ENCODE data around the gene GBF1. TPM values are rescaled to one million over a fixed set of nuclear protein-coding genes. Genes with fewer than 3 reads are reported as not detected.

GBF1 gene
- total and polyA plus RNA-seq, 2 experiments from 2014 or later: 43.1 to 55.4 TPM

DNA sequence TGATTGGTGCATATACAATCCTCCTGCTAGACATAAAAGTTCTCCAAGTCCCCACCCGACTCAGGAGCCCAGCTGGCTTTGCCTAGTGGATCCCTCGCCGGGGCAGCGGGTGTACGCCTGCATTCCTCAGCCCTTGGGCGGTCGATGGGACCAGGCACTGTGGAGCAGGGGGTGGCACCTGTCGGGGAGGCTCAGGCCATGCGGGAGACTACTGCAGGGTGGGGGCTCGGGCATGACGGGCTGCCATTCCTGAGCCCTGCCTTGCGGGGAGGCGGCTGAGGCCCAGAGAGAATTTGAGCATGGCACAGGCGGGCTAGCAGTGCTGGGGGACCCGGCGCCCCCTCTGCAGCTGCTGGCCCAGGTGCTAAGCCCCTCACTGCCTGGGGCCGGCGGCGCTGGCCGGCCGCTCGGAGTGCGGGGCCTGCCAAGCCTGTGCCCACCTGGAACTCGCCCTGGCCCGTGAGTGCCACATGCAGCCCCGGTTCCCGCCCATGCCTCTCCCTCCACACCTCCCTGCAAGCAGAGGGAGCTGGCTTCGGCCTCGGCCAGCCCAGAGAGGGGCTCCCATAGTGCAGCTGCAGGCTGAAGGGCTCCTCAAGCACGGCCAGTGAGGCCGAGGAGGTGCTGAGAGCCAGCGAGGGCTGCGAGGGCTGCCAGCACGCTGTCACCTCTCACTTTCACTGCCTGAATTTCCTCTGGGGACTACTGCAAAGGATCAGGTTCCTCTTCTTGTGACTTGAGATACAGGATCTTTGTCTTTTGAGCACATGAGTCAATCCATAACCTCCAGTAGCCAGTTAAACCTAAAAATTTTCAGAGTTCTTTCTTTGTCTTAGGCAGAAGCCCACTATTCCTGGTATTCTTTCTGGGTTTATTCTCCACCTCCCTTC is 44.3 kb upstream of the GBF1 start:
- Histone ChIP-seq H3K9me3 (ENCODE audit: low read depth) (no peaks in the 10 kb centered on the region), H3K4me3 (no peak overlapping the region), H3K4me1 (ENCODE audit: insufficient read depth) (no peaks in the 10 kb centered on the region), H3K4me2 (no peak overlapping the region), H3K79me2 (no peaks in the 10 kb centered on the region), H3K9me2 (replicated peaks; ENCODE audit: insufficient read depth) (no peaks in the 10 kb centered on the region), H3K27ac (no peak overlapping the region), H4K20me1 (ENCODE audit: insufficient read depth, poor library complexity, severe bottlenecking) (no peaks in the 10 kb centered on the region), H3K36me3 (replicated peaks; ENCODE audit: insufficient read depth, low read depth) (no peaks in the 10 kb centered on the region), H3K27me3 (no peaks in the 10 kb centered on the region), H2AFZ (no peak overlapping the region)
- 94% methylated on average over 32 of the region's 34 CpGs for WGBS (ENCODE audit: low lambda C conversion rate, missing lambda C conversion rate)
- DNase-seq (ENCODE audit: low spot score): no peak
- TF ChIP-seq EZH2phosphoT487 (IDR thresholded peaks at IDR 0.05; ENCODE audit: low read depth, severe bottlenecking, unreplicated experiment) (no peak), EZH2 (IDR thresholded peaks at IDR 0.05; ENCODE audit: borderline replicate concordance) (no peak)
- TF ChIP-seq, protein P1, sequence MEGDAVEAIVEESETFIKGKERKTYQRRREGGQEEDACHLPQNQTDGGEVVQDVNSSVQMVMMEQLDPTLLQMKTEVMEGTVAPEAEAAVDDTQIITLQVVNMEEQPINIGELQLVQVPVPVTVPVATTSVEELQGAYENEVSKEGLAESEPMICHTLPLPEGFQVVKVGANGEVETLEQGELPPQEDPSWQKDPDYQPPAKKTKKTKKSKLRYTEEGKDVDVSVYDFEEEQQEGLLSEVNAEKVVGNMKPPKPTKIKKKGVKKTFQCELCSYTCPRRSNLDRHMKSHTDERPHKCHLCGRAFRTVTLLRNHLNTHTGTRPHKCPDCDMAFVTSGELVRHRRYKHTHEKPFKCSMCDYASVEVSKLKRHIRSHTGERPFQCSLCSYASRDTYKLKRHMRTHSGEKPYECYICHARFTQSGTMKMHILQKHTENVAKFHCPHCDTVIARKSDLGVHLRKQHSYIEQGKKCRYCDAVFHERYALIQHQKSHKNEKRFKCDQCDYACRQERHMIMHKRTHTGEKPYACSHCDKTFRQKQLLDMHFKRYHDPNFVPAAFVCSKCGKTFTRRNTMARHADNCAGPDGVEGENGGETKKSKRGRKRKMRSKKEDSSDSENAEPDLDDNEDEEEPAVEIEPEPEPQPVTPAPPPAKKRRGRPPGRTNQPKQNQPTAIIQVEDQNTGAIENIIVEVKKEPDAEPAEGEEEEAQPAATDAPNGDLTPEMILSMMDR (IDR thresholded peaks at IDR 0.05; ENCODE audit: poor library complexity): no peak

DNA sequence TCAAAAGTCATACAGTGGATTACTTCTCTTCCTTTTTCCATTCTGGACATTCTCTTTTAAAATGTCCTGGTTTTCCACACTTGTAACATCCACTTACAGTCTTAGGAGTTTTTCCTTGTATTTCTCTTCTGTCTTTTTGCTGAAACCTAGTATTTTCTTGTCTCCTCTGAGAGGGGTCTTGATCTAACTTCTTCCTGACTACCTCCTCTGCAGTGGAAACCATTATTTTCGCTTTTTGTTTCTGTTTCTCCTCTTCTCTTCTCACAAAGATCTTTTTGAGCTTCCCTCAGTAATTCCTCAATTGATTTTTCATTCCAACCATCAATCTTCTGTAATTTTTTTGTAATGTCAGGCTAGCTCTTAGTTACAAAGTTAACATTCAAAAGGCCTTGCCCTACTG is 42.9 kb upstream of the GBF1 start:
- Histone ChIP-seq H3K4me3 (no peak overlapping the region), H3K4me2 (no peak overlapping the region), H3K4me1 (ENCODE audit: insufficient read depth) (no peaks in the 10 kb centered on the region), H3K36me3 (replicated peaks; ENCODE audit: insufficient read depth, low read depth) (no peaks in the 10 kb centered on the region), H4K20me1 (ENCODE audit: insufficient read depth, poor library complexity, severe bottlenecking) (no peaks in the 10 kb centered on the region), H3K9me2 (replicated peaks; ENCODE audit: insufficient read depth) (no peaks in the 10 kb centered on the region), H3K9me3 (ENCODE audit: low read depth) (no peaks in the 10 kb centered on the region), H3K79me2 (no peaks in the 10 kb centered on the region), H2AFZ (no peak overlapping the region), H3K27ac (no peak overlapping the region), H3K27me3 (no peaks in the 10 kb centered on the region)
- 39% methylated on average over 1 of the region's 1 CpG for WGBS (ENCODE audit: low lambda C conversion rate, missing lambda C conversion rate)
- no peak for DNase-seq (ENCODE audit: low spot score)
- TF ChIP-seq EZH2 (IDR thresholded peaks at IDR 0.05; ENCODE audit: borderline replicate concordance) (no peak), EZH2phosphoT487 (IDR thresholded peaks at IDR 0.05; ENCODE audit: low read depth, severe bottlenecking, unreplicated experiment) (no peak)
- TF ChIP-seq, protein P1 (IDR thresholded peaks at IDR 0.05; ENCODE audit: poor library complexity): no peak

DNA sequence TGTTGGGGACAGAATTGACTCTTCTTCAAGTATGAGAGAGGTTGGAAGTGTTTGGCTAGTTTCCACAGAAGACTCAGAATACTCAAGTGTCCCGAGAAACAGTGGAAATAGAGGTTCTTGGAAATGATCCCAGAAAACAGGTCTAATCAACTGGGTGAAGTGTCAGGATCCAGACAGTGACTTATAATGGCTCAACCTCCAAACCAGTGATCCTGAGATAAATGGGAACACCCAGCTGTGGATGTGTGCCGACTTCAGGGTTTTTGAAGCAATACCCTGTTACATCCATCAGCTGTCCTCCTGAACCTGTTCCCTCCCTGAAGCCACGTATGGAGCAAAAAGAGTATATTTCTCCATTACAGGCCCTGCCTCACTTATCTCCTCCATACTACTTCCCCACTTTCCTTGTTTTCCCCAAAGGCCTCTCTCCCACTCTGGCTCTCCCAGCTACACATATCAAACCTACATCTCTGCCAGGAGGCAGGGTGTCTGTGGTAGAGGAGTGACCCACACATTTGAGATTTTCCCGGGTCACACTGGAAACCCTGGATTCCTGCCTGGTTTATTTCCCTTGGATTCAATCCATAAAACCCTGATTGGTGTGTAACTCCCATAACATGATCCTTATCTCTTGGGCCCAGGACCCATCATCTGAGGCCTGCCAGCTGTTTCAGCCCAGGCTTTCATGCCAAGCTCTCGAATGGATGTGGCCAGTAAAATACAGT is 36.9 kb upstream of the GBF1 start:
- no peaks in the 10 kb centered on the region for H3K9me3 ChIP-seq (ENCODE audit: low read depth)
- H3K36me3 ChIP-seq (replicated peaks; ENCODE audit: insufficient read depth, low read depth): no peaks in the 10 kb centered on the region
- no peak overlapping the region for H3K27ac ChIP-seq
- no peak overlapping the region for H3K4me3 ChIP-seq
- H3K79me2 ChIP-seq: no peaks in the 10 kb centered on the region
- no peak overlapping the region for H3K4me2 ChIP-seq
- no peaks in the 10 kb centered on the region for H3K27me3 ChIP-seq
- no peak overlapping the region for H2AFZ ChIP-seq
- no peak for DNase-seq (ENCODE audit: low spot score)
- TF ChIP-seq EZH2 (IDR thresholded peaks at IDR 0.05; ENCODE audit: borderline replicate concordance) (no peak), EZH2phosphoT487 (IDR thresholded peaks at IDR 0.05; ENCODE audit: low read depth, severe bottlenecking, unreplicated experiment) (no peak)
- TF ChIP-seq, protein P1 (IDR thresholded peaks at IDR 0.05; ENCODE audit: poor library complexity): no peak
- 74% methylated on average over 5 of the region's 5 CpGs for WGBS (ENCODE audit: low lambda C conversion rate, missing lambda C conversion rate)
- H4K20me1 ChIP-seq (ENCODE audit: insufficient read depth, poor library complexity, severe bottlenecking): no peaks in the 10 kb centered on the region
- no peaks in the 10 kb centered on the region for H3K4me1 ChIP-seq (ENCODE audit: insufficient read depth)
- H3K9me2 ChIP-seq (replicated peaks; ENCODE audit: insufficient read depth): no peaks in the 10 kb centered on the region

Data from hepatocyte (in vitro differentiated cells).